Astrocyte of the cerebellum (primary cell): ENCODE results near the gene OASL.

Experiments
- DNase-seq: peaks from one replicate; pipeline ENCODE4 v3.0.0-alpha.2; 2011; ENCODE audit warnings: low read depth
- H3K4me3 ChIP-seq: 2 replicates; pipeline ENCODE4 v1.5.1; 2011; ENCODE audit warnings: mild to moderate bottlenecking, low read depth, low read length, moderate library complexity
- in situ Hi-C: cut with HindIII; loops from 2 replicates; pipeline ENCODE4 v1.10.0; 2017; ENCODE audit warnings: low sequenced_read_pairs
- TF ChIP-seq, protein P1 (sequence below): IDR thresholded peaks from 2 replicates; pipeline ENCODE4 v1.5.1; 2012; ENCODE audit warnings: low read length, low read depth, moderate library complexity, mild to moderate bottlenecking; ENCODE audit errors: missing control alignments

OASL gene

GRCh38 chr12:121010860-121011259, 28.2 kb downstream of the OASL start:
- in situ Hi-C loops = no loop called here
- no peak for DNase-seq
- TF ChIP-seq, protein P1, sequence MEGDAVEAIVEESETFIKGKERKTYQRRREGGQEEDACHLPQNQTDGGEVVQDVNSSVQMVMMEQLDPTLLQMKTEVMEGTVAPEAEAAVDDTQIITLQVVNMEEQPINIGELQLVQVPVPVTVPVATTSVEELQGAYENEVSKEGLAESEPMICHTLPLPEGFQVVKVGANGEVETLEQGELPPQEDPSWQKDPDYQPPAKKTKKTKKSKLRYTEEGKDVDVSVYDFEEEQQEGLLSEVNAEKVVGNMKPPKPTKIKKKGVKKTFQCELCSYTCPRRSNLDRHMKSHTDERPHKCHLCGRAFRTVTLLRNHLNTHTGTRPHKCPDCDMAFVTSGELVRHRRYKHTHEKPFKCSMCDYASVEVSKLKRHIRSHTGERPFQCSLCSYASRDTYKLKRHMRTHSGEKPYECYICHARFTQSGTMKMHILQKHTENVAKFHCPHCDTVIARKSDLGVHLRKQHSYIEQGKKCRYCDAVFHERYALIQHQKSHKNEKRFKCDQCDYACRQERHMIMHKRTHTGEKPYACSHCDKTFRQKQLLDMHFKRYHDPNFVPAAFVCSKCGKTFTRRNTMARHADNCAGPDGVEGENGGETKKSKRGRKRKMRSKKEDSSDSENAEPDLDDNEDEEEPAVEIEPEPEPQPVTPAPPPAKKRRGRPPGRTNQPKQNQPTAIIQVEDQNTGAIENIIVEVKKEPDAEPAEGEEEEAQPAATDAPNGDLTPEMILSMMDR = no peak
- no peak overlapping the region for H3K4me3 ChIP-seq

GRCh38 chr12:121009741-121010140, 29.3 kb downstream of the OASL start:
- DNase-seq = peak; percentile 13
- TF ChIP-seq, protein P1 = peak; percentile 63
- in situ Hi-C loops = loop anchor here (10.0 kb wide), 1 partner anchor 365 kb away; the partner anchor contains the start of gene CABP1
- no peak overlapping the region for H3K4me3 ChIP-seq

- no peak overlapping the region for H3K4me3 ChIP-seq
- TF ChIP-seq, protein P1 = no peak
- no peak for DNase-seq
- in situ Hi-C loops = loop anchor here (10.0 kb wide), 1 partner anchor 364 kb away; the partner anchor contains the start of gene CABP1
These were observed 30.5 kb downstream of the OASL start for GRCh38 chr12:121008347-121009098.

DNA sequence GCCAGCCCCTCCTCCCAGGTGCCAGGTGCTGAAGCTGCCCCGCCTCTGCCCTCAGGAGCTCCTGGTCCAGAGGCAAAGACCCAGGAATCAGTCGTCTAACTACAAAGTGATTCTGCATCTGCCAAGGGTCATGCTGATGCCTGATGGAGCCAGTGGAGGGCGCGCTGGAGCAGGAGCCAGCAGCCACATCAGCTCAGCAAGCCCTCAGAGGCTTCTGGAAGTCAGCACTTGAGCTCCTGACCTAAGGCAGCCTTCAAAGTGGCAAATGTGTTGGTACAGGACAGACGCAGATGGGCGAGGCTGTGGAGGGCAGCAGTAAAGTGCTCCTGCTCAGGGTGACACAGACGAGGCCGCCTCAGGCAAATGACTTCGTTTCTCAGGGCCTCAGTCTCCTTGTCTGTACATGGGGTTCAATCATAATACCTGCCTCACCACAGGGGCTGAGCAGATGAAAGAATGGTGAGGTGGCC, 33.7 kb downstream of the OASL start:
- no peak for DNase-seq
- H3K4me3 ChIP-seq = no peak overlapping the region
- in situ Hi-C loops = loop anchor here (10.0 kb wide), 1 partner anchor 361 kb away; the partner anchor contains the start of gene CABP1
- TF ChIP-seq, protein P1 = peak; percentile 69

GRCh38 chr12:121004253-121004815, 34.7 kb downstream of the OASL start:
- TF ChIP-seq, protein P1 = no peak
- H3K4me3 ChIP-seq = no peak overlapping the region
- in situ Hi-C loops = loop anchor here (10.0 kb wide), 1 partner anchor 360 kb away; the partner anchor contains the start of gene CABP1
- no peak for DNase-seq

DNA sequence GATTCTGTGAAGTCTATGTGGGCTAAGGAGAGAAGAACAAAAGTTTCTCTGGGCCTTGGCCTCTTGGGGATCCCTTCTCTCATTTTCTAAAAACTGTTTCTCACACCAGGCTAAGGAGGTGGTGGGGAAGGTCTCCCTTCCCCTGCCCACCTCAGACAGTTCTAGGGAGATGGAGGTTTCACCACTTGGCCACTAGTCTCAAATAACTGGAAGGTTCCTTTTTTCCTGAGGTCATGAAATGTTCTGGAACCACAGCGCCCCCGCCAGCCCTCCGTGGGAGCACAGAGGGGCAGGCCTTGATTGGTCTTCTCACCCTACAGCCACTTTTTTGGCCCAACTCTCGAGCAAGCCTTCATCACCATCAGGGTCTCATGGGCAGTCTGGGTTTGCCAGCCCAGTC, 35.4 kb downstream of the OASL start:
- no peak for DNase-seq
- no peak overlapping the region for H3K4me3 ChIP-seq
- in situ Hi-C loops = loop anchor here (10.0 kb wide), 1 partner anchor 359 kb away; the partner anchor contains the start of gene CABP1
- TF ChIP-seq, protein P1 = no peak
